GM18868 (cell line): ENCODE data around the gene AFG3L2.

Source experiments
- ATAC-seq: cut with Tn5 transposase; IDR thresholded peaks from one replicate; pipeline ENCODE4 v1.9.1; 2021; ENCODE audit warnings: mild to moderate bottlenecking, moderate library complexity; ENCODE audit not compliant: unreplicated experiment

AFG3L2 gene

GRCh38 chr18:12282442-12283039 lies 94.5 kb downstream of the AFG3L2 start:
- ATAC-seq = no peak

GRCh38 chr18:12281861-12282260 lies 95.2 kb downstream of the AFG3L2 start:
- ATAC-seq = no peak

- no peak for ATAC-seq
Observed at GRCh38 chr18:12279781-12280531, 97.1 kb downstream of the AFG3L2 start.
